Islet precursor cell (in vitro differentiated cells): ENCODE data around the gene C8G.

Experiments used
- DNase-seq: peaks from one replicate; pipeline ENCODE4 v3.0.0-alpha.2; 2018

C8G gene

DNA sequence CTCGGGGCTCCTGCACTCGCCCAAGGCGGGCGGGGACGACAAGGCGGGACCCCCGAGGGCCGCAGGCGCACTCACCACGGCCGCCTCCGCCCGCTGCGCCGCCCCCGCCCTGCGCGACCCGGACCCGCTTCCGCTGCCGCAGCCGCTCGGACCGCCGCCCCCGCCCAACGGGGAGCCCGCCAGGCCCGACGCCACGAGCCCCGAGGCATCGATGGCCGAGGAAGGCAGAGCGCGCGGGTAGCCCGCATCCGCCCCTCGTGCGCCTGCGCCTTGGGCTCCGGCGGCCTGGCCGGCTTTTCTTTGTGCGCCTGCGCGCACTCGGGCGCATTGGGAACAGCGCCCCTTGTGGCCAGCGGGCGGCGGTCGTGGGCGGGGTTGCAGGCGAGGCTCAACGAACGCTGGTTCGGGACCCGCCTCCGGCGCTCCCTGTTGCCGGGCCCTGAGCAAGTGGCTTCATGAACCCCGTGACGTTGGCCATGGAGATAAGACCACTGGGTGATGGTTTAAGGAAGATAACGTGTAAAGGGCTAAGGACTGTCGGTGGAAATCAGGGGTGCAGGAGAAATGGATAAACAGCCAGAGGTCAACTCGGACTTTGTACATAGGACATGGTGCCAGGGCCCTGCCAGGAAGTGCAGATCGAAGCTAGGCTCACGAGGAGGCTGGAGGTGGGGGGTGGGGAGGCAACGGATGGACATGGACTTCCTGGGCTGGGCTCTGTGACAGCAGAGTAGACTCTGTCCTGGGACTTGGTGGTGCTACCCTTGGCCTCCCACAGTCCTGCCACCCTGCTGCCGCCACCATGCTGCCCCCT, at the start of gene C8G, which contains the start of gene FBXW5:
C8G (plus strand) TSS at position 725 of the 814 bp plus-strand sequence; CDS start at position 803, 78 bp downstream.
FBXW5 (minus strand) TSS at position 220 of the 814 bp plus-strand sequence. CDS start 655 bp downstream, outside the sequence.
- peak; percentile 96 for DNase-seq

DNA sequence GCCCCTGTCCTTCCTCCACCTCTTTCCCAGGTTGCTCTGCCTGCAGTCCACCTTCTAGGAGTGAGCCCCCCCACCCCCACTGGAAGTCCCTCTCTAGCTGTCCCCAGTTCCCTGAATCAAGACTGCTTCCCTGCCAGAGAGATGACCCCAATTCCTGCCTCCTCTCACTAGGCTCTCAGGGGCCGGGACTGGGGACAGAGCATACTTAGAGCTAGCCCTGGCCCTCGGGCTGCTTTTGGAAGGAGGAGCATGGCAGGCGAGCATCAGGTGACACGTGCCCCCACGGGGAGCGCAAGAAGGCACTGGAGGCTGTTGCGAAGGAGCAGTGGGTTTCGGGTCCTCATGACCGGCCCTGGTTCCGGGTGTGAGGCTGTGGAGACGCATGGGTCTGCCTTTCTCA, 49.0 kb upstream of the C8G start:
- no peak for DNase-seq

- DNase-seq, result no peak
These were observed 46.5 kb upstream of the C8G start for GRCh38 chr9:136898483-136899100.

DNA sequence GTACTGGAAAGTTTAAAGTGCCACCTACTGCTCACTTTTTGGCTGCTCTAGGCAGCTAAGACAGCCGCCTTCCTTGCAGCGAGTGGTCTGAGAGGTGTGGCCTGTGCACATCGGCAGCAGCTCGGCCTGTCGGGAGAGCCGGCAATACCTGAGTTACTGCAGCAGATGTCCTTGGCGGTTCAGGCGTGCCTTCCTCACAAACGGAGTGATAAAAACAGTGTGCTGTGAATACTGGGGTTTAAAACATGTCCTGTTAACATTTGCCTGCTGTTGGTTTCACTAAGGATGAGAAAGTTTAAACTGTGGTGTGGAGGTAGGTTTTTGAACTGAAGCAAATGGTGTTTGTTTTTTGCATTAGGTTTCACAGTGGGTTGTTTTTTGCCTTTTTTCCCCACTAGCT, 45.8 kb upstream of the C8G start:
- no peak for DNase-seq

DNA sequence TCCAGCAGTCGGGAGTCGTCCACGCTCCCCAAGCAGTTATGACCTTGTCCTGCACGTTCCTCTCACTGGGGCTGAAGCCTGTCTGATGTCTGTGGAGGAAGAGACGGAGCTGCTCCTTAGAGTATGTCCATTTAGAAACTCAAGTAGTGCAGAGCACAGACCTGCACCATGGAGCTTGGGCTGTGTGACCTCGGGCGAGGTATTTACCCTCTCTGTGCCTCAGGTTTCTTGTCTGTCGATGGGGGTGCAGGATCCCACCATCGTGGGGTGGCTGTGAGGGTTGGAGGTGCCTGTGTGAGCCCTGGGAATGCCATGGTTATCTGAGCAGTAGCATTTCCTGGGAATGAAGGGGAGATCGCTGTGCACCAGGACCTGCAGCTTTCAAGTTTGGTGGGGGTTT, 44.5 kb upstream of the C8G start:
- no peak for DNase-seq

DNA sequence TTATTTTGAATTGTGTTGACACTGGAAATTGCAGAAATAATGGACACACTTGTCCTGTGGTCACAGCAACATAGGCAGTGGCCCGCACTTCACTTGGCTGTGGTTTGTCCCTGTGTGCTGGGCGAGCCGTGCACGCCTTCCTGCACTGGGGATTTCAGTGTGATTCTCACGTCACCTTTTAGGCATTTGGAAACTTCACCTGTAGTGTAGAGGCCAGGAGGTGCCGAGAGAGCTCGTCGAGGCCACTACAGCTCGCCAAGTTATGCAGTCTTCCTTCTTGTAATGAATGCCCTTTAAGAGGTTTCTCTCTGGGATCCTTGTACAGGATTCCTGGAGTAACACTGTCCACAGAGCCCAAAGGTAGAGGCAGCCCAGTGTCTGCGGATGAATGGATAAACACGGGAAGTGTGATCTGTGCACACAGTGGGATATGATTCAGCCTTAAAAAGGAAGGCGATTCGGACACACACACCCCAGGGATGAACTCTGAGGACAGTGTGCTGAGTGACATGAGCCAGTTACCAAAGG, 44.0 kb upstream of the C8G start:
- DNase-seq, result no peak

- peak; percentile 94 for DNase-seq
These were observed 43.4 kb upstream of the C8G start for GRCh38 chr9:136901516-136902258.

DNA sequence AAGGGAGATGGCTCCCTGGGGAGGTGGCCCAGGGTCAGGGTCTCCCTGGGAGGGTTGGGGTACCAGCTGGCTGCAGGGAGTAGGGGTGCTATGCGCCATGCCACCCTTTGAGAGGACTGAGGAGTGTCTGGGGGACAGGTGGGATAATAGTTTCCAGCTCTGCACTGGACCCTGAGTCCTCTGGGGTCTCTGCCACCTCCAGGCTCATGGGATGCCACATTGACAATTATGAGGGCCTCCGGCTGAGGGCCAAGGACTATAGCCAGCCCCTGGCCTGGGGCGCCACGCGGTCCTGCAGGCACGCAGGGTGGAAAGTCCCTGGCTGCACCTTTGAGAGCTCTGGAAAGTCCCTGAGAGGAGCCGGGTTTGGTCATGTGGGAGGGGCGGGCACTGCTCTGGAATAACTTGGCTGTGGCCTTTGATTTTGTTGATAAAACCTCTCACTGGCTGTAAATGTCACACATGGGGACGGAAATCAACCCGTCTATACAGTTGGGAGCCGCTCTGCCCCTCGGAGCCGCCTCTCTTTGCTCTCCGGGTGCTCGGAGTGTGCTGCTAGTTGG, 42.7 kb upstream of the C8G start:
- no peak for DNase-seq

DNA sequence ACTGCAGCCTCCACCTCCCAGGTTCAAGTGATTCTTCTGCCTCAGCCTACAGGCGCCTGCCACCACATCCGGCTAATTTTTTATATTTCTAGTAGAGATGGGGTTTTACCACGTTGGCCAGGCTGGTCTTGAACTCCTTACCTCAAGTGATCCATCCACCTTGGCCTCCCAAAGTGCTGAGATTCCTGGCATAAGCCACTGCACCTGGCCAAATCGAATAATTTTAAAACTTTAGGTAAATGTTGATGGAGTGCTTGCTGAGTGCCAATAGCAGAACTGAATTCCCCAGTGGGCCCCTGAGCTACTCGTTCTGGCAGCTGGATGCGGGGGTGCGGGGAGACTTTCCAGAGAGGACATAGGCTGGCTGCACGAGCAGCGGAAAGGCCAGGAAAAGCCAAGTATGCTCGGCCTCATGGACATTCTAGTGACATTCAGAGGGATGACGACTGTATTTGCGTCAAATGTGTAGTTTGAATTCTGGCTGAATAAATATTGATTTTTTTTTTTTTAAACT, 41.9 kb upstream of the C8G start:
- DNase-seq, result no peak

DNA sequence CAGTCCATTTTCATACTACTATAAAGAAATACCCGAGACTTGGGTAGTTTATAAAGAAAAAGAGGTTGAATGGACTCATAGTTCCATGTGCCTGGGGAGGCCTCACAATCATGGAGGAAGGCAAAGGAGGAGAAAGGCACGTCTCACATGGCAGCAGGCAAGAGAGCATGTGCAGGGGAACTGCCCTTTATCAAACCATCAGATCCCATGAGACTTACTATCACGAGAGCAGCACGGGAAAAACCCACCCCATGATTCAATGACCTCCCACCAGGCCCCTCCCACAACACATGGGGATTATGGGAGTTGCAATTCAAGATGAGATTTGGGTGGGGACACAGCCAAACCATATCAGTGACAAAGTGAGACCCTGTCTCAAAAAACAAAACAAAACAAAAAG, 38.8 kb upstream of the C8G start:
- no peak for DNase-seq

- DNase-seq, result no peak
These were observed 37.8 kb upstream of the C8G start for GRCh38 chr9:136907011-136907914.

- DNase-seq, result no peak
These were observed 34.7 kb upstream of the C8G start for GRCh38 chr9:136910197-136910900.

GRCh38 chr9:136910901-136911245, 34.2 kb upstream of the C8G start:
- DNase-seq, result no peak

- DNase-seq, result no peak
These were observed 31.2 kb upstream of the C8G start for GRCh38 chr9:136913701-136914438.

DNA sequence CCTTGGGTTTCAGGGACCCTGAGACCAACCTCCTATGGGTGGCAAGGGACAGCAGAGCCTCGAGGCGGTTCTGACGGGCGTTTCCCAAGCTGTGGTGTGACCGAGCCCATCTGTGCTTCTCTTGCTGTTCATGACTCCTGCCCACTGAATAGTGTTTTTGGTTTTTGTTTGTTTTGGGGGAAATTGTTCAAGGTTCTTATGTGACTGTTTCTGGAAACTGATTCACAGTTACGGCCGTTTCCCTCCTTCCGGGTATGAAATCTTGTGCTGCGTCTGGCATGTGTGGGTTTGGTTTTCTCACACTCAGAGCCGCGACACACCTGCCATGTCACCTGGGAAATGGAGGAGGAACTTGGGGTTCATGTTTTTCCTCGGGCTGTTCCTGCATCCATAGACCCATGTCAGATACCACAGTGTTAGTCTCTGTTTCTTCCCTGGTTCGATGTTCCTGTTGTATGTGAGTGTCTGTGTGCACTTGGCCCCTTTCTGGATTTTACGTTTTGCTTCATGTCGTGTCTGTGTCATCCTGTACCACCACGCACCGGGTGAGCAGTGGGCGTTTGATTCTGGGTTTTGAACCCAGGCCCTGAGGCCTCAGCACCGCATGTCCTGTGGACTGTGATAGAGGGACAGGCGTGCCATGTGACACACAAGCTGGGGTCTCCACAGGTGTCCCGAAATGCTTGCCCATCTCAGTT, 29.3 kb upstream of the C8G start:
- DNase-seq, result no peak

- no peak for DNase-seq
These were observed 28.5 kb upstream of the C8G start for GRCh38 chr9:136916330-136917184.

DNA sequence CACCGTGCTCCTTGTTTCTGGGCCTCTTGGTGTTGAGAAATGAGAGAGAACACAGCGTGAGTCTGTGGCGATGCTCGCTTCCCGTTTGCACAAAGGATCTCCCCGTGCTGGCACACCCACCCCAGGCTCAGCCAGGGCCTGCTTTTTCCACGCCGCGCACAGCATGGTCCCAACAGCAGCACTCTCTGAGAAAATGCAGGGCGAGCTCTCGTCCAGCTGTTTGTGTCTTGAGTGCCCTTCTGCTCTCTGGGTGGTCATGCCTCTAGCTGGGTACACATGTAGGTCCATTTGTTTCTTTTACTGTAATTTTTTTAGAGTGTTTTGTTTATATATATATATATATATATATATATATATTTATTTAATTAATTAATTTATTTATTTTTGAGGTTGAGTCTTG, 27.1 kb upstream of the C8G start:
- DNase-seq, result no peak

DNA sequence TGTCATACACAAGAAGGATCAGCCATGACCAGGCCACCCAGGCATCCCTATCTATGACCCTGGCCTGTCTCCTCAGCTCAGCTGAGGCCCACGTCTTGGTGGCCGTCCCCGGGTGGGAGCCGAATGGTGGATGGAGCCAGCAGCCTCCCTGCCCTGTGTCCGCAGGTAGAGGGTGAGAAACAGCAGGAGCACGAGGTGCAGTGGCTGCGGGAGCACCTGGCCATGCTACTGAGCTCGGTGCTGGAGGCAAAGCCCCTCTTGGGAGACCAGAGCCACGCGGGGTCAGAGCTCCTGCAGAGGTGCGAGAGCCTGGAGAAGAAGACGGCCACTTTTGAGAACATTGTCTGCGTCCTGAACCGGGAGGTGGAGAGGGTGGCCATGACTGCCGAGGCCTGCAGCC, 25.0 kb upstream of the C8G start:
- DNase-seq, result no peak

DNA sequence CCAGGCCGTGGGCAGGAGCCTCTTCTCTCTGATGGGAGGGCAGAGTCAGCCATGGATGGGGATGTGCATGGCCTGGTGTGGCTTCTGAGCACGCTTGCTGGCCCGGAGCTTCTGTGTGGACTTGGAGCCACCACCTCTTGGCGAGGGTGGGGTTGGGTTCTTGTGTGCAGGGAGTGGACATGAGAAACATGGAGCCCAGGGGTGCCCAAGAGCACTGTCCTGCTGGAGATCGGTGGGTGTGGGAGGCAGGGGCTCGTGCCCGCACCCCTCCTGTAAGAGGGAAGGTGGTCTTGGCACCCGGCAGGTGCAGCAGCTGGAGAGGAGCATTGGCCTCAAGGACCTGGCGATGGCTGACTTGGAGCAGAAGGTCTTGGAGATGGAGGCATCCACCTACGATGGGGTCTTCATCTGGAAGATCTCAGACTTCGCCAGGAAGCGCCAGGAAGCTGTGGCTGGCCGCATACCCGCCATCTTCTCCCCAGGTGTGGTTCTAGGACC, 24.3 kb upstream of the C8G start:
- no peak for DNase-seq
